WERI-Rb-1 (cell line): ENCODE results near the gene NPTX1.
A peak's percentile ranks its signal among the peaks of the same experiment; 100 is the strongest.

ENCODE experiments used
- DNase-seq: peaks from one replicate; pipeline ENCODE4 v3.0.0-alpha.2; 2020
- H3K27ac ChIP-seq: fragments of 250-450 bp; sonication (Bioruptor Pico); 2 replicates; pipeline ENCODE4 v1.5.1; 2020; ENCODE audit warnings: mild to moderate bottlenecking, moderate library complexity
- H3K27me3 ChIP-seq: fragments of 250-450 bp; sonication (Bioruptor Pico); 2 replicates; pipeline ENCODE4 v1.5.1; 2021; ENCODE audit warnings: mild to moderate bottlenecking, low read depth, moderate library complexity; ENCODE audit not compliant: insufficient read depth, severe bottlenecking
- H3K36me3 ChIP-seq: fragments of 250-450 bp; sonication (Bioruptor Pico); 2 replicates; pipeline ENCODE4 v1.5.1; 2020; ENCODE audit warnings: mild to moderate bottlenecking, moderate library complexity
- H3K4me3 ChIP-seq: 2 replicates; pipeline ENCODE4 v1.5.1; 2011; ENCODE audit warnings: low read depth, mild to moderate bottlenecking, control low read depth, low read length
- H3K9me3 ChIP-seq: fragments of 250-450 bp; sonication (Bioruptor Pico); 2 replicates; pipeline ENCODE4 v1.5.1; 2021; ENCODE audit warnings: mild to moderate bottlenecking, moderate library complexity; ENCODE audit not compliant: severe bottlenecking
- TF ChIP-seq, protein P1 (sequence below): IDR thresholded peaks from 2 replicates; pipeline ENCODE4 v1.5.1; 2011; ENCODE audit warnings: low read depth, mild to moderate bottlenecking, control low read depth, inconsistent platforms, low read length

Gene NPTX1

DNA sequence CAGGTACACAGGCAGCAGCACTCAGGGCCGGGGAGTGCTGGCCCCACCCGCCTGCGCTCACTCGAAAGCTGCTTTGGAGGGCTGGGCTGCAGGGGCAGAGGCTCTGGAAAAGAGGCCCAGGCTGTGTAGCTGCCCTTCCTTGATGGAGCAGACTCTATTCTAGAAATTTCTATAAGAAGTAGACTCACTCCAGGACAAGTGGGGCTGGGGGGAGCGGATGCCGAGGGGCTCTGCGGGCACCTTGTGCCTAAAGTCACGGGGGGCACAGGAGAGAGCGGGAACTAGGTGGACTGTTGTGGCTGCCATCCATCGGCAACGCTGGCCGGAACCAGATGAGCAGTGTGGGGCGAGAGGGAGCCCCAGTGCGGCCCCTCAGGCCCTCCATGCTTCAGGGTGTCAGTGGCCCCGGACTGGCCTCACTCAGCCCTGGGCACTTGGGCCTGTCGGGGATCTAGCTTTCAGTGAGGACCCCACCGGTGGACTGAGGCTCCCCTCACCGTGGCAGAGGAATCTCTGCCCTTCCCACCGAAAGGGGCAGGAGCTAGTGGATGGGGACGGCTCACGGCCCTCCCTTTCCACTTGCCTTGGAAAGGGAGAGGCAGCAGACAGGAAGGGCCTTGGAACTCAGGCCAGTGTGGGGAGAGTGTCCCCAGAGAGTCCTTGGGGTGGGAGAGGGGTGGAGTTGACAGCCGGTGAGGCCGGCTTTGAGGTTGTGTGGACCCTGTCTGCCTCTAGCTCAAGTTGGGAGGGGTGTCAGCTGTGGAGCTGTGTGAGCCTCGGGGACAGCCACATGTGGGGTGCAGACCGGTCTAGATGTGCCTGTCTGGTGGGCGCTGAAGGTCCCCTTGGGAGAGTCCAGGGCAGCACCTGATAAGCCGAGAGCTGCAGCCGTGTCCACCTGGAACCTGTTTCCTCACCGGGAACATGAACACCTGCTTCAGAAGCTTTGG, 44.9 kb downstream of the NPTX1 start:
- no peak overlapping the region for H3K27ac ChIP-seq
- no peaks in the 10 kb centered on the region for H3K9me3 ChIP-seq
- TF ChIP-seq, protein P1, sequence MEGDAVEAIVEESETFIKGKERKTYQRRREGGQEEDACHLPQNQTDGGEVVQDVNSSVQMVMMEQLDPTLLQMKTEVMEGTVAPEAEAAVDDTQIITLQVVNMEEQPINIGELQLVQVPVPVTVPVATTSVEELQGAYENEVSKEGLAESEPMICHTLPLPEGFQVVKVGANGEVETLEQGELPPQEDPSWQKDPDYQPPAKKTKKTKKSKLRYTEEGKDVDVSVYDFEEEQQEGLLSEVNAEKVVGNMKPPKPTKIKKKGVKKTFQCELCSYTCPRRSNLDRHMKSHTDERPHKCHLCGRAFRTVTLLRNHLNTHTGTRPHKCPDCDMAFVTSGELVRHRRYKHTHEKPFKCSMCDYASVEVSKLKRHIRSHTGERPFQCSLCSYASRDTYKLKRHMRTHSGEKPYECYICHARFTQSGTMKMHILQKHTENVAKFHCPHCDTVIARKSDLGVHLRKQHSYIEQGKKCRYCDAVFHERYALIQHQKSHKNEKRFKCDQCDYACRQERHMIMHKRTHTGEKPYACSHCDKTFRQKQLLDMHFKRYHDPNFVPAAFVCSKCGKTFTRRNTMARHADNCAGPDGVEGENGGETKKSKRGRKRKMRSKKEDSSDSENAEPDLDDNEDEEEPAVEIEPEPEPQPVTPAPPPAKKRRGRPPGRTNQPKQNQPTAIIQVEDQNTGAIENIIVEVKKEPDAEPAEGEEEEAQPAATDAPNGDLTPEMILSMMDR, result no peak
- H3K27me3 ChIP-seq, result no peaks in the 10 kb centered on the region
- H3K36me3 ChIP-seq, result no peaks in the 10 kb centered on the region; the same call in 1 of the 2 replicates
- DNase-seq, result no peak
- H3K4me3 ChIP-seq, result no peak overlapping the region

DNA sequence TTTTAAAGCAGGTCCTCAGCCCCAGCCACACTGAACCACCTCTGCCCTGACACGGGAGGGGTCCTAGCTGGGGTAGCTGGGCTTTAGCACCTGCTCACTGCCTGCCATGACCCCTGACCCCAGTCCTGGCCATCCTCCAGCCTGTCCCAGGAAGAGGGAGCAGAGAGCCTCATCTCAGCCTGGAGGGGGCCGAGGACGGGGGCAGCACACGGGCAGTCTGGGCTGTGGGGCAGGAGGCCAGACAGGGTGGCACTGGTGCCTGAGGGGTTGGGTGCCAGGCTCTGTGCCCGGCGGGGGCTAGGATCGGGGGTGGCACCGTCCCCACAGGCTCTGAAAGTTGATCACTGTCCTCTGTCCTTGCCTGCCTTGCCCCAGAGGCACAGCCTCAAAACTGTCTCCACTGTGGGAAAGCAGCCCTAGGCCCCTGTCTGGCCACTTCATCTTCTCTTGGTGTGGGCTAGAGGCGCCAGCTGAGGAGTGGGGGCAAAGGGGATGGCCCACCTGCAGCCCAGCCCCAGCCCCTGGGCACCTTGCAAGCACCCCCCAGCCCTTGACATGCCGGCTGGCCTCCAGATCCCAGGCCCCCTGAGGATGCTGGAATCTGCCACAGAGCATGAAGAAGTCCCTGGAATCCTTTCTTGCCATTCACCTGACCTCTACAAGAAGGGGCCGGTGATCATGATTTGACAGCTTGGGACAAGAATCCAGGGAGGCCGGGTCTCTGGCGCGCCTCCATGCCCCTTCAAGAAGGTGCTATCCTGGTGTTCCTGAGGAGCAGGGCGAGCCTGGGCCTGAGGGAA, 45.8 kb downstream of the NPTX1 start:
- no peak for DNase-seq
- Histone ChIP-seq H3K27ac (no peak overlapping the region), H3K4me3 (no peak overlapping the region), H3K9me3 (no peaks in the 10 kb centered on the region), H3K36me3 (no peaks in the 10 kb centered on the region; the same call in 1 of the 2 replicates), H3K27me3 (no peaks in the 10 kb centered on the region)
- TF ChIP-seq, protein P1, result no peak

DNA sequence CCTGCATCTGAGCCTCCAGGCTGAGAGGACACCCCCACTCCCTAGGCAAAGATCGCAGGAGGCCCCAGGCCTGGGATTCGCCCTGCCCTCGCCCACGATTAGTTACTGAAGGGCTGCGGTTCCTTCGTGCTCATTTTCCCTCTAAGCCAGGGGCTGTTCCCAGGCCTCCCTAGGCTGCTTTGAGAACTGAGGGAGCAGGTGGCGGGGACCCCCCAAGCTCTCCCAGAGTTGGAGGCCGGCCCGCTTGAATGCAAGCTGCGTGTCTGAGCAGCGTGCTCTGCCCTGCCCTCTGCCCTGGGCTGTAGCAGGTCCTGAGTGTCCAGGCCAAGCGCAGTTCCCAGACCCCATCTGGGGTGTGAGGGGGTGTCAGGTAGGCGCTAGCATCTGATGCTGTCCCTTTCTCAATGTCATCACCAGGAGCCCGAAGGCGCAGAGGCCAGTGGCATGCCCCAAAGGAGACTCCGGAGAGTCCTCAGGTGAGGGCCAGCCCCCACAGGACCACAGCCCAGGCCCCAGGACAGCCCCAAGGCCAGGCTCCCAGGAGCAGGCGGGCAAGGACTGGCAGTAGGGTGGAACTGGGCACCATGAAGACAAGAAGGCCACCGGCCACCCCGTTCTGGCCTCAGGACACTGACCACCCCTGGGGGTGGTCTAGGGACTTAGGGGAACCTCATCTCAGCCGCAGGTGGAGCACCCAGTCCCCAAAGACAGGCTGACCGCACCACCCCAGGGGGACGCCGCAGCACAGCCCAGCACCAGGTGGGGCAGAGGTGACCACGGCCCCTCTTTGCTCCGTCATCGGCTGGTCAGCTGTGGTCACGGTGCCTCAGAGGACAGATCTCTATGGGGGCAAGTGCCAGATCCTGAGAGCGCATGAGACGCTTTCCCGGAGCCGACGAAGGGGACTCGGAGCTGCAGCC, 46.8 kb downstream of the NPTX1 start:
- peak overlapping the region; percentile 87 for H3K27ac ChIP-seq
- H3K27me3 ChIP-seq, result no peaks in the 10 kb centered on the region
- no peaks in the 10 kb centered on the region for H3K9me3 ChIP-seq
- no peak for DNase-seq
- H3K4me3 ChIP-seq, result no peak overlapping the region
- H3K36me3 ChIP-seq, result no peaks in the 10 kb centered on the region; the same call in 1 of the 2 replicates
- TF ChIP-seq, protein P1, result no peak

DNA sequence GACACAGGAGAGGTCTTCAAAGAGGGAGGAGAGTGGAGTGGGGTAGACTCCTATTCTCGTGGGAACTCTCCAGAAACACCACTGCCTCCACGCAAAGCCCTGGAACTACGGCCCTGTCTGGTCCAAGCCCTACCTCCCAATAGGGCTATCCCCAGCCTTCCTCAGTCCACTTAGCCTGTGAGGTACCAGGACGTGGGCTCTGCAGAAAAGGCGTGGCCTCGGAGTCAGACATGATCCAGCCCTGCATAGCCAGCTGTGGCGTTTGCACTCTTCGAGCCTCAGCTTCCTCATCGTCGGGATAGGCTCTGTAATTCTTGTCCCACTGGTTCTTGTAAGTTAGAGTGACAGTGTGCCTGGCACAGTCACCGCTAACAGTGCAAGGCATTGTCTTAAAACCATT, 47.6 kb downstream of the NPTX1 start:
- peak; percentile 49 for DNase-seq
- H3K9me3 ChIP-seq, result no peaks in the 10 kb centered on the region
- no peaks in the 10 kb centered on the region; the same call in 1 of the 2 replicates for H3K36me3 ChIP-seq
- peak overlapping the region; percentile 87 for H3K27ac ChIP-seq
- TF ChIP-seq, protein P1, result no peak
- no peaks in the 10 kb centered on the region for H3K27me3 ChIP-seq
- H3K4me3 ChIP-seq, result no peak overlapping the region

DNA sequence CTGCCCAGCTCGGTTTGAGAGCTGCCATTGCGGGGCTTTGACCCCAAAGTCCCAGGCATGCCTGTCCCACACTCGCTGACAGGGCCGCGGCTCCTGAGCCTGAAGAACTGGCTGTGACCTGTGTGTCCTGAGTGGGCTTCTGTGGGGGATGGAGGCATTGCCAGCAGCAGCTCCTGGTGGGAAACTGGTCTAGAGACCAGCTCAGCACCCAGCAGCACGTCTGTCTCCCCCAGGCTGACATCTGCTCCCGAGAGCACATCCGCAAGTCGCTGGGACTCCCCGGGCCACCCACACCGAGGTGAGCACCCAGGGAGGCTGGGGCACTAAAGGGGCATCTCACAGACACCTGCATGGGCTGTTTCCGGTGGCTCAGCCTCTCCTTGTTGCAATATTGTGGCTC, 48.0 kb downstream of the NPTX1 start:
- Histone ChIP-seq H3K9me3 (no peaks in the 10 kb centered on the region), H3K36me3 (no peaks in the 10 kb centered on the region; the same call in 1 of the 2 replicates), H3K4me3 (peak overlapping the region; percentile 40), H3K27ac (peak overlapping the region; percentile 87), H3K27me3 (no peaks in the 10 kb centered on the region)
- TF ChIP-seq, protein P1, result no peak
- peak; percentile 60 for DNase-seq
